Tibial nerve (tissue), 4 donors: ENCODE measurements around the gene DTNBP1.

Source experiments
- CTCF ChIP-seq, 5 experiments: fragments of 200-600 bp in 3 of 5; fragments of 450-650 bp in 2 of 5; sonication (generic) in 3 of 5; IDR thresholded peaks; one replicate each; pipeline ENCODE4 v1.5.1; 2016 to 2019; ENCODE audit warnings: antibody characterized with exemption in 5 of 5, mild to moderate bottlenecking in 3 of 5, moderate library complexity in 2 of 5
- EP300 ChIP-seq, 2 donors: sonication (generic); formaldehyde crosslinking; IDR thresholded peaks; one replicate each; pipeline ENCODE4 v1.6.1; 2017; ENCODE audit warnings: antibody characterized with exemption in 2 of 2, mild to moderate bottlenecking in 1 of 2
- POLR2A ChIP-seq, 2 donors: fragments of 450-650 bp; IDR thresholded peaks; one replicate each; pipeline ENCODE4 v1.6.1; 2017; ENCODE audit warnings: antibody characterized with exemption in 2 of 2, mild to moderate bottlenecking in 2 of 2, moderate library complexity in 2 of 2

- no peak for TF ChIP-seq POLR2A (IDR thresholded peaks at IDR 0.05)
- TF ChIP-seq CTCF (IDR thresholded peaks at IDR 0.05): no peak
- TF ChIP-seq EP300 (IDR thresholded peaks at IDR 0.05): no peak
Measured at GRCh38 chr6:15481390-15482291, 181.2 kb downstream of the DTNBP1 start.
